ENCODE data around the gene MSI2. TPM values are rescaled to one million over a fixed set of nuclear protein-coding genes. Genes with fewer than 3 reads are reported as not detected.

The MSI2 gene
- total RNA-seq, 1 donor from 2014 or later, result 140 TPM

- TF ChIP-seq CTCF (conservative IDR thresholded peaks at IDR 0.05), result no peak
- no peak for DNase-seq (ENCODE audit: low read depth, low spot score)
- H3K27me3 Mint-ChIP-seq (ENCODE audit: low read depth), result no peaks in the 10 kb centered on the region
- H3K4me3 Mint-ChIP-seq, result peak overlapping the region; percentile 82
- H3K27ac Mint-ChIP-seq (ENCODE audit: unreplicated experiment), result peak overlapping the region; percentile 96
- peaks cover 64% of the 10 kb centered on the region for H3K4me1 Mint-ChIP-seq
- H3K9me3 Mint-ChIP-seq, result no peaks in the 10 kb centered on the region
- peaks cover 3% of the 10 kb centered on the region for H3K36me3 Mint-ChIP-seq (ENCODE audit: low read depth)
These were observed 407.2 kb downstream of the MSI2 start for GRCh38 chr17:57663326-57664070.

- DNase-seq (ENCODE audit: low read depth, low spot score), result no peak
- peak overlapping the region; percentile 83 for H3K27ac Mint-ChIP-seq (ENCODE audit: unreplicated experiment)
- H3K36me3 Mint-ChIP-seq (ENCODE audit: low read depth), result peaks cover 3% of the 10 kb centered on the region
- TF ChIP-seq CTCF (conservative IDR thresholded peaks at IDR 0.05), result no peak
- no peaks in the 10 kb centered on the region for H3K27me3 Mint-ChIP-seq (ENCODE audit: low read depth)
- peak overlapping the region; percentile 40 for H3K4me3 Mint-ChIP-seq
- H3K4me1 Mint-ChIP-seq, result peaks cover 62% of the 10 kb centered on the region
- no peaks in the 10 kb centered on the region for H3K9me3 Mint-ChIP-seq
These were observed 408.8 kb downstream of the MSI2 start for GRCh38 chr17:57665128-57665527.

- peaks cover under 1% of the 10 kb centered on the region for H3K36me3 Mint-ChIP-seq (ENCODE audit: low read depth)
- H3K27me3 Mint-ChIP-seq (ENCODE audit: low read depth), result no peaks in the 10 kb centered on the region
- H3K9me3 Mint-ChIP-seq, result no peaks in the 10 kb centered on the region
- H3K4me3 Mint-ChIP-seq, result peak overlapping the region; percentile 64
- no peak for DNase-seq (ENCODE audit: low read depth, low spot score)
- no peak for TF ChIP-seq CTCF (conservative IDR thresholded peaks at IDR 0.05)
- peaks cover 61% of the 10 kb centered on the region for H3K4me1 Mint-ChIP-seq
- H3K27ac Mint-ChIP-seq (ENCODE audit: unreplicated experiment), result no peak overlapping the region
These were observed 409.4 kb downstream of the MSI2 start for GRCh38 chr17:57665696-57666095.

GRCh38 chr17:57666201-57666870 is 410.0 kb downstream of the MSI2 start:
- H3K4me3 Mint-ChIP-seq, result peak overlapping the region; percentile 64
- DNase-seq (ENCODE audit: low read depth, low spot score), result no peak
- peaks cover 60% of the 10 kb centered on the region for H3K4me1 Mint-ChIP-seq
- H3K27me3 Mint-ChIP-seq (ENCODE audit: low read depth), result no peaks in the 10 kb centered on the region
- H3K36me3 Mint-ChIP-seq (ENCODE audit: low read depth), result no peaks in the 10 kb centered on the region
- no peak for TF ChIP-seq CTCF (conservative IDR thresholded peaks at IDR 0.05)
- peak overlapping the region; percentile 67 for H3K27ac Mint-ChIP-seq (ENCODE audit: unreplicated experiment)
- no peaks in the 10 kb centered on the region for H3K9me3 Mint-ChIP-seq

- peak overlapping the region; percentile 67 for H3K27ac Mint-ChIP-seq (ENCODE audit: unreplicated experiment)
- H3K27me3 Mint-ChIP-seq (ENCODE audit: low read depth), result no peaks in the 10 kb centered on the region
- H3K36me3 Mint-ChIP-seq (ENCODE audit: low read depth), result no peaks in the 10 kb centered on the region
- DNase-seq (ENCODE audit: low read depth, low spot score), result no peak
- peaks cover 60% of the 10 kb centered on the region for H3K4me1 Mint-ChIP-seq
- no peak overlapping the region for H3K4me3 Mint-ChIP-seq
- no peaks in the 10 kb centered on the region for H3K9me3 Mint-ChIP-seq
- no peak for TF ChIP-seq CTCF (conservative IDR thresholded peaks at IDR 0.05)
These were observed 410.6 kb downstream of the MSI2 start for GRCh38 chr17:57666946-57667345.

Data from neural crest cell (in vitro differentiated cells).